GM12872 (cell line): ENCODE measurements around the gene ETS1.

Experiments
- CTCF ChIP-seq: IDR thresholded peaks from 3 replicates; pipeline ENCODE4 v1.5.1; 2011; ENCODE audit warnings: low read depth, mild to moderate bottlenecking, low read length, moderate library complexity; ENCODE audit not compliant: insufficient read depth

The ETS1 gene

DNA sequence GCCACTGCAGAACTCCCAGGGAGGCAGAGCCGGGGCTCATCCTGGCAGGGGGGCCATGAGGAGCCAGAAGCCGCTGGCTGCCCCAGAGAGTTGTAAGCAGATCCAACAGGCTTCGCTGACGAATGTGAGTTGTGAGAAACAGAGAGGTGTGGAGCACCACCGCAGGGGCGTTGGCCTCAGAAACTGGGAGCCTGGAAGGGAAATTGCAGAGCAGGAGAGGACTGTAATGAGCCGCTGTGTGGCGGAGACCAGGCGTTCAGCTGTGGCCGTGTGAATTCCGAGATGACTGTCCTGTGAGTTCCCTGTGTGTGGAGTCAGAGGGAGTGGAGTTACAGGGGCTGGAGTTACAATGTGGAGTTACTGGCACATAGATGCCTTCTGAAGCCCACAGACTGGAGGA lies 27.7 kb upstream of the ETS1 start:
- TF ChIP-seq CTCF, result no peak

DNA sequence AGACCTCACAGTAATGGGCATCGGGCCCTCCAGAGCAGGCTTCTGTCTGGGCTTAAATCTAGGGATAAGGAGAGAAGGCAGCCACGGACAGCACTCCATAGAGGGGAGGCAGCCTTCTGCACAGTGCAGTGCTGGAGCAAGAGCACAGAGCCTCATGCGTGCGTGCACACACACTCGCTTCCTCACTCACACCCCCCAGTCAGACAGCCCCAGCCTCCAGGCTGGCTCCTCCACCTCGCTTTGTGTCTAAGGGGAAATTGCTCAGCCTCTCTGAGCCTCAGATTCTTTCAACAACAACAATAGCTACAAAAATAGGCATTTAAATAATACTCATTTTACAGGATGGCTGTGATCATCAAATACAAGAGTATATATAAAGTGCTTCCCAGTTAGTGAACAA lies 26.7 kb upstream of the ETS1 start:
- no peak for TF ChIP-seq CTCF

GRCh38 chr11:128613300-128613995 lies 26.1 kb upstream of the ETS1 start:
- TF ChIP-seq CTCF, result no peak

DNA sequence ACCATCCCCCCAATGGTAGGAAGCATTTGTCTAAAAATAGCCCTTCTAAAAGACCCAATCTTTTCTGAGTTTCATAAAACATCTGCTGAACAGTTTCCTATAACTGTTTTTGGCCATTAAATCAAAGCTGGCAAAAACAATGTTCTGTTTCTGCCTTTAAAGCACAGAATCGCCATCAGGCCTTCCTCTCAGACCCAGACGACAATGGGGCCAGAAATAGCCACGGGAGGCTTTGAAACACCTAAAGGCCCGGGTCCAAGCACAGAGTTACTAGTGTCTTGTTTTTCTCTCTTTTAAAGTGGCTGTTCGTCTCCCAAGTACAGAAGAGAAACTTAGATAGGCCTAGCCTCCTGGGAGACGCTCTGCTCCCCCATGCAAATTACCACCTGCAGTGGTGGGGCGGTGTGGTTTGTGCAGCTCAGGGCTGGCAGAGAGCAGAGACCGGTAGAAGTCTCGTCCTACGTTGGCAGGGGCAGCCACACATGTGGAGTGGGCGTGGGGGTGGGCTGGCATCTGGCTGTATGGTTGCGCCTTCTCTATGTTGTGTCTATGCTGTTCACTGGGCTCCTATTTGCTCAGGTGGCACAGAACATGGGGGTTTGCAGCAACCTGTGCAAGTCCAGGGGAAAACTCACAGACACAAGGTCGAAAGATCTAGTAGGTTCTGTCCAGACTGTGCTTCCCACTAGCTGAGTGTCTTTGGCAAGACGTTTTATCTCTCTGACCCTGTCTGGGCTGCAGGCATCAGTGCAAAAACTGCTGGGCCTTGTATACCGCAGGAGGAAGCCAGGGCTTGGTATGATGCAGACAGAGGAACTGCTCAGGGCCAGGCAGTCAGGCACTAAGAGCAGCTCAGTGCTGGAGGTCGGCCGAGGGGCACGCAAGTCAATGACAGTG lies 23.6 kb upstream of the ETS1 start:
- no peak for TF ChIP-seq CTCF

DNA sequence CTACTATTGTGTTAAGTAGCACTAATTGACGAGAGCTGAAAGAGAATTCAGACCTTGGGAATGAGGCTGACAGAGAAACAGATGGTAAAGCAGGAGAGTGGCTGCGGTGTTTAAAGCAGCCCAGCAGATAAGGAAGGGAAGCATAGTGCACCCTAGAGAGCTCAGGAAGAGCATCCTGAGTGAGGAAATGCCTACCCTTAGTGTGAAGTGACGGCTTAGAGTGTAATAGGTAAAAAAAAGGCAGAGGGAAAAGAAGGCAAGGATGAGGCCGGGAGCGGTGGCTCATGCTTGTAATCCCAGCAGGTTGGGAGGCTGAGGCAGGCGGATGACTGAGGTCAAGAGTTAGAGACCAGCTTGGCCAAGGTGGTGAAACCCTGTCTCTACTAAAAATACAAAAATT lies 22.4 kb upstream of the ETS1 start:
- no peak for TF ChIP-seq CTCF

DNA sequence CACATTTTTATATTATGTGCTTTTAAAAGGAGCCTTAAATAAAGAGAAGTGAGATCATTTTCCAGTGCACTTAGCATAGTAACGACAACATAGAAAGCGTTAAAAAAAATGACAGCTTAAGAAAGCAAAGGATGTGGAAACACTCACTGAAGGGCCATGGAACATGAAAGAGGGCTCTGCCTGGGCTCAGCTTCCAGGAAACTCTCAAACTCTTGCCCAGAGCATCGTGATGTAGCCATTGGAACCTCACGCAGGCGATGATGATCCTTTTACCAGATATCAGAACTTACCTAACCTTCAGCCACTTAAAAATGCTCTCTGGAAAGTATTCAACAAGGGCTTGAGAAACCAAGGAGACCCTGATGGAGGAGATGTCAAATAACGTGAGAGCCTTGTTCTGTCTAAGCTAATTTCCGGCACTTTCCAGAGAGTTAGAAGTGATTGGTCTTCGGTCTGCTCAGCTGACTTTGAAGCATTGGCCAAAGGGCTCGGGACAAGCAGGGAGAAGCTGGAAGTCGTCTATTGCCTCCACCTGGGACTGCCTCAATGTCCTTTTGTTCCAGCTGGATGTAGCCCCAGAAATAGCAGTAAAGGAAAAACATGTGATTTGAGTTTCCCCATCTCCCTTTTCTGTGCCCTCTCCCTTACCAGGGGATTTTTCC lies 21.5 kb upstream of the ETS1 start:
- no peak for TF ChIP-seq CTCF

- no peak for TF ChIP-seq CTCF
Observed at GRCh38 chr11:128607819-128608218, 20.5 kb upstream of the ETS1 start.
